HEK293 (cell line): Measurements from ENCODE around the gene ZNF462.

Source experiments
- CTCF ChIA-PET: fragments of 350-600 bp; formaldehyde crosslinking; extraction: SDS; loops from one replicate; lab custom pipeline; 2021; ENCODE audit warnings: antibody characterized with exemption; lab: Yijun Ruan, JAX
- POLR2A ChIA-PET: fragments of 300-600 bp; formaldehyde crosslinking; extraction: SDS; loops from one replicate; lab custom pipeline; 2020; ENCODE audit warnings: antibody characterized with exemption, inconsistent platforms; lab: Yijun Ruan, JAX
- H3K27ac ChIP-seq: fragments of 200-500 bp; sonication (Bioruptor generic); 2 replicates; pipeline ENCODE4 v1.5.1; 2014; ENCODE audit warnings: low read depth, low read length, control low read depth, inconsistent platforms; ENCODE audit errors: extremely low read depth
- H3K36me3 ChIP-seq, 2 experiments: fragments of 200-500 bp in 1 of 2; sonication (Bioruptor generic) in 1 of 2; 1 replicate in 1 of 2; 2 replicates in 1 of 2; pipeline ENCODE4 v1.5.1; 2014 to 2017; ENCODE audit warnings: inconsistent platforms in 2 of 2, low read length in 2 of 2; ENCODE audit not compliant: control insufficient read depth in 2 of 2, insufficient read depth in 1 of 2
- H3K4me1 ChIP-seq: fragments of 200-500 bp; sonication (Bioruptor generic); 2 replicates; pipeline ENCODE4 v1.5.1; 2014; ENCODE audit warnings: mild to moderate bottlenecking, low read length, inconsistent platforms; ENCODE audit not compliant: control insufficient read depth, insufficient read depth
- H3K4me3 ChIP-seq: 2 replicates; pipeline ENCODE4 v1.5.1; 2011; ENCODE audit warnings: low read depth, mild to moderate bottlenecking, control low read depth, low read length, moderate library complexity
- H3K9me3 ChIP-seq: fragments of 200-500 bp; sonication (Bioruptor generic); 2 replicates; pipeline ENCODE4 v1.5.1; 2014; ENCODE audit warnings: low read depth, low read length, inconsistent platforms; ENCODE audit not compliant: control insufficient read depth, insufficient read depth
- HOXC10 ChIP-seq: sonication (generic); formaldehyde crosslinking; IDR thresholded peaks from 2 replicates; pipeline ENCODE4 v1.8.1; 2023; ENCODE audit warnings: mild to moderate bottlenecking, missing genetic modification reagents
- KLF8 ChIP-seq: fragments of 450-650 bp; formaldehyde crosslinking; IDR thresholded peaks from 2 replicates; pipeline ENCODE4 v1.5.1; 2016; ENCODE audit warnings: missing biosample characterization, missing genetic modification characterization
- ZNF18 ChIP-seq: fragments of 450-650 bp; formaldehyde crosslinking; IDR thresholded peaks from 2 replicates; pipeline ENCODE4 v1.5.1; 2016; ENCODE audit warnings: missing biosample characterization, missing genetic modification characterization
- ZNF202 ChIP-seq: fragments of 450-650 bp; formaldehyde crosslinking; IDR thresholded peaks from 2 replicates; pipeline ENCODE4 v1.5.1; 2016; ENCODE audit warnings: missing biosample characterization, missing genetic modification characterization, borderline replicate concordance
- ZNF280C ChIP-seq: fragments of 450-650 bp; formaldehyde crosslinking; IDR thresholded peaks from 2 replicates; pipeline ENCODE4 v1.5.1; 2016; ENCODE audit warnings: missing biosample characterization, missing genetic modification characterization
- ZNF311 ChIP-seq: fragments of 450-650 bp; formaldehyde crosslinking; IDR thresholded peaks from 2 replicates; pipeline ENCODE4 v1.5.1; 2017; ENCODE audit warnings: missing biosample characterization, missing genetic modification characterization, borderline replicate concordance
- ZNF354C ChIP-seq: fragments of 450-650 bp; formaldehyde crosslinking; IDR thresholded peaks from 2 replicates; pipeline ENCODE4 v1.5.1; 2016; ENCODE audit warnings: missing biosample characterization, missing genetic modification characterization, low read depth, borderline replicate concordance
- ZNF423 ChIP-seq: fragments of 450-650 bp; formaldehyde crosslinking; IDR thresholded peaks from 2 replicates; pipeline ENCODE4 v1.5.1; 2016; ENCODE audit warnings: missing biosample characterization, missing genetic modification characterization
- ZNF571 ChIP-seq: fragments of 450-650 bp; formaldehyde crosslinking; IDR thresholded peaks from 2 replicates; pipeline ENCODE4 v1.5.0; 2017; ENCODE audit warnings: missing biosample characterization, missing genetic modification characterization
- ZNF701 ChIP-seq: fragments of 450-650 bp; formaldehyde crosslinking; IDR thresholded peaks from 2 replicates; pipeline ENCODE4 v1.5.1; 2016; ENCODE audit warnings: missing biosample characterization, missing genetic modification characterization
- TF ChIP-seq, protein P1 (sequence below): fragments of 450-650 bp; formaldehyde crosslinking; IDR thresholded peaks from 2 replicates; pipeline ENCODE4 v1.5.1; 2016; ENCODE audit warnings: missing biosample characterization, missing genetic modification characterization, low read depth

The ZNF462 gene

GRCh38 chr9:106961623-106962022 lies 98.7 kb downstream of the ZNF462 start:
- no peaks in the 10 kb centered on the region for H3K9me3 ChIP-seq
- no peaks in the 10 kb centered on the region for H3K4me1 ChIP-seq
- TF ChIP-seq ZNF423 (tag by site-specific recombination) (no peak), ZNF701 (peak; percentile 93)
- no peak overlapping the region for H3K4me3 ChIP-seq
- POLR2A ChIA-PET = no interaction called here
- H3K36me3 ChIP-seq = no peaks in the 10 kb centered on the region
- CTCF ChIA-PET = interaction anchor here (0.6 kb wide), 1 partner anchor 11 kb away, joined by 3 read pairs; no protein-coding TSS in a partner anchor
- no peak overlapping the region for H3K27ac ChIP-seq

DNA sequence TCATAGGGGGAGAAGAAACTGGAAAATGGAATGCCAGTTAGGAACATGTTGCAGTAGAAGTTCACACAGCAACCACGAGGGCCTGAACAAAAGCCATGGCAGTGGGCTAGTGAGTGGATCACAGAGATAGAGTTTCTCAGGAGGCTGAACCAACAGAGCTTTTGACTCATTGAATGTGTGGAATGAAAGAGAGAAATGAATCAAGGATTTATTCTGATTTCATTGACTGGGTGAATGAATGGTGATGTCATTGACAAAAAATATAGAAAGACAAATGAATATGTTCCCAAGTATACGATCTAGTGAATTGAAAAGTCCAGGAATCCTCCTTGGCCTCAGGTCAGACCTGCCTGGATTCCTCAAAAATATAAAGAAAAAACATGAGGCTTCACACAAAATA lies 99.2 kb downstream of the ZNF462 start:
- Histone ChIP-seq H3K9me3 (no peaks in the 10 kb centered on the region), H3K36me3 (no peaks in the 10 kb centered on the region), H3K4me1 (no peaks in the 10 kb centered on the region), H3K27ac (no peak overlapping the region), H3K4me3 (no peak overlapping the region)
- TF ChIP-seq ZNF18 (tag by site-specific recombination) = no peak
- TF ChIP-seq, protein P1, sequence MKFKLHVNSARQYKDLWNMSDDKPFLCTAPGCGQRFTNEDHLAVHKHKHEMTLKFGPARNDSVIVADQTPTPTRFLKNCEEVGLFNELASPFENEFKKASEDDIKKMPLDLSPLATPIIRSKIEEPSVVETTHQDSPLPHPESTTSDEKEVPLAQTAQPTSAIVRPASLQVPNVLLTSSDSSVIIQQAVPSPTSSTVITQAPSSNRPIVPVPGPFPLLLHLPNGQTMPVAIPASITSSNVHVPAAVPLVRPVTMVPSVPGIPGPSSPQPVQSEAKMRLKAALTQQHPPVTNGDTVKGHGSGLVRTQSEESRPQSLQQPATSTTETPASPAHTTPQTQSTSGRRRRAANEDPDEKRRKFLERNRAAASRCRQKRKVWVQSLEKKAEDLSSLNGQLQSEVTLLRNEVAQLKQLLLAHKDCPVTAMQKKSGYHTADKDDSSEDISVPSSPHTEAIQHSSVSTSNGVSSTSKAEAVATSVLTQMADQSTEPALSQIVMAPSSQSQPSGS = 0 out of 2 replicates have a peak, but pooled peaks have one; percentile 23
- ChIA-PET POLR2A (no interaction called here), CTCF (interaction anchor here (0.6 kb wide), 1 partner anchor 11 kb away, joined by 3 read pairs; no protein-coding TSS in a partner anchor)

DNA sequence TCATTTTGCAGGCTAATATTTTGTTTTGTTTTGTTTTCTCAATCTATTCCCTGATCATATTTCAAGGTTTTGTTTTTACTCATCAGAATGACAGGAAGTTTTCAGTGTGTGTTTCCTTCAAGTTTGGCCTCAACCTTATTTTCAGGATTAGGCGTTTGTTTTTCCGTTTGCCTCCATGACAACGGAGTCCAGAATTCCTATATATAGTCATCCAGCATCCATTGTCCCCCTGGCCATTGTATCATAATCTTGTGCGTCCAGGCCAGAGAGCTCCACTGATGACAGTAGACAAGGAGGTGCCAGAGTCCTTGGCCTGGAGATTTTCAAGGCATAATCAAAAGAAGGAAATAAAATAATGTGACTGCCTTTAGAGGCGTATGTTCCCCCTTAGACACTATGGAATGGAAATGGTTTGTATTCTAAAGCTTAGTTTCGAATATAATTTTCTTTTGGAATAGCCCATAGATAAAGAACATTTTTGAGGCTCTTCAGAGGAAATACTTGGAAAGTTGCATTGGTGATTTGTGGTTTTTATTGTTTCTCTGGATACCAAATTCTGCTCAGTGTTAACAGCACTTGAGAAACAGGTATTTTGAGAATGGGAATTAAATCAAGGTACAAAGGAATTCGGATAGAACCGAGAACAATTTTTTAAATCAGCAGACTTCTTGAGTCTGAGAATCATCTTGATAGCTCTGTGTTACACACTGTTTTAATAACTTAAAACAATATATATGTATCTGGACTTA lies 99.8 kb downstream of the ZNF462 start:
- ChIA-PET POLR2A (no interaction called here), CTCF (no interaction called here)
- H3K9me3 ChIP-seq = no peaks in the 10 kb centered on the region
- no peaks in the 10 kb centered on the region for H3K4me1 ChIP-seq
- no peak overlapping the region for H3K27ac ChIP-seq
- no peak overlapping the region for H3K4me3 ChIP-seq
- no peak for TF ChIP-seq ZNF202 (tag by site-specific recombination)
- TF ChIP-seq ZNF311 (tag by site-specific recombination) = no peak
- TF ChIP-seq ZNF354C = no peak
- TF ChIP-seq ZNF571 (tag by site-specific recombination) = no peak
- TF ChIP-seq HOXC10 = no peak
- no peak for TF ChIP-seq KLF8 (tag by site-specific recombination)
- no peaks in the 10 kb centered on the region for H3K36me3 ChIP-seq

DNA sequence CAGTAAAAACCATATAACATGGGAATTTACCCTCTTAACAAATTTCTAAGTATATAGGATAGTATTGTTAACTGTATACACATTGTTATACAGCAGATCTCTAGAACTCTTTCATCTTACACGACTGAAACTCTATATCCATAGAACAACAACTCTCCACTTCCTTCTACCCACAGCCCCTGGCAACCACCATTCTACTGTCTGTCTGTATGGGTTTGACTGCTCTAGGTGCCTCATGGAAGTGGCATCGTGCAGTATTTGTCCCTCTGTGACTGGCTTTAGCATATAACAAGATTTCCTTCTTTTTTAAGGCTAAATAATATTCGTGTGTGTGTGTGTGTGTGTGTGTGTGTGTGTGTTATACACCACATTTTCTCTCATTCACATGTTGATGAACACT lies 100.7 kb downstream of the ZNF462 start:
- H3K9me3 ChIP-seq = no peaks in the 10 kb centered on the region
- CTCF ChIA-PET = no interaction called here
- POLR2A ChIA-PET = no interaction called here
- H3K36me3 ChIP-seq = no peaks in the 10 kb centered on the region
- no peak overlapping the region for H3K4me3 ChIP-seq
- no peak for TF ChIP-seq ZNF280C
- no peaks in the 10 kb centered on the region for H3K4me1 ChIP-seq
- no peak overlapping the region for H3K27ac ChIP-seq
